HUES6 (cell line): ENCODE measurements around the gene ERAL1.
"Not testable (repeated sequence)": the region's sequence is repeated elsewhere in the genome, so short reads cannot be mapped to it uniquely, and the experiment has no call there.

Experiments
- H3K27ac ChIP-seq: 2 replicates; pipeline ENCODE4 v1.7.0; 2013; ENCODE audit warnings: low read depth, mild to moderate bottlenecking, low read length, inconsistent platforms
- H3K27me3 ChIP-seq: 2 replicates; pipeline ENCODE4 v1.6.1; 2013; ENCODE audit warnings: low read length; ENCODE audit not compliant: control insufficient read depth, insufficient read depth
- H3K36me3 ChIP-seq: 2 replicates; pipeline ENCODE4 v1.6.1; 2013; ENCODE audit warnings: low read length; ENCODE audit not compliant: control insufficient read depth, insufficient read depth
- H3K4me1 ChIP-seq: 2 replicates; pipeline ENCODE4 v1.6.1; 2013; ENCODE audit warnings: low read length; ENCODE audit not compliant: control insufficient read depth, insufficient read depth
- H3K4me3 ChIP-seq: 2 replicates; pipeline ENCODE4 v1.5.1; 2013; ENCODE audit warnings: low read depth, low read length
- H3K9ac ChIP-seq: one replicate; pipeline ENCODE4 v1.6.1; 2013; ENCODE audit warnings: mild to moderate bottlenecking, low read length
- H3K9me3 ChIP-seq: 2 replicates; pipeline ENCODE4 v1.6.1; 2013; ENCODE audit warnings: low read depth, low read length; ENCODE audit not compliant: control insufficient read depth, insufficient read depth

ERAL1 gene

DNA sequence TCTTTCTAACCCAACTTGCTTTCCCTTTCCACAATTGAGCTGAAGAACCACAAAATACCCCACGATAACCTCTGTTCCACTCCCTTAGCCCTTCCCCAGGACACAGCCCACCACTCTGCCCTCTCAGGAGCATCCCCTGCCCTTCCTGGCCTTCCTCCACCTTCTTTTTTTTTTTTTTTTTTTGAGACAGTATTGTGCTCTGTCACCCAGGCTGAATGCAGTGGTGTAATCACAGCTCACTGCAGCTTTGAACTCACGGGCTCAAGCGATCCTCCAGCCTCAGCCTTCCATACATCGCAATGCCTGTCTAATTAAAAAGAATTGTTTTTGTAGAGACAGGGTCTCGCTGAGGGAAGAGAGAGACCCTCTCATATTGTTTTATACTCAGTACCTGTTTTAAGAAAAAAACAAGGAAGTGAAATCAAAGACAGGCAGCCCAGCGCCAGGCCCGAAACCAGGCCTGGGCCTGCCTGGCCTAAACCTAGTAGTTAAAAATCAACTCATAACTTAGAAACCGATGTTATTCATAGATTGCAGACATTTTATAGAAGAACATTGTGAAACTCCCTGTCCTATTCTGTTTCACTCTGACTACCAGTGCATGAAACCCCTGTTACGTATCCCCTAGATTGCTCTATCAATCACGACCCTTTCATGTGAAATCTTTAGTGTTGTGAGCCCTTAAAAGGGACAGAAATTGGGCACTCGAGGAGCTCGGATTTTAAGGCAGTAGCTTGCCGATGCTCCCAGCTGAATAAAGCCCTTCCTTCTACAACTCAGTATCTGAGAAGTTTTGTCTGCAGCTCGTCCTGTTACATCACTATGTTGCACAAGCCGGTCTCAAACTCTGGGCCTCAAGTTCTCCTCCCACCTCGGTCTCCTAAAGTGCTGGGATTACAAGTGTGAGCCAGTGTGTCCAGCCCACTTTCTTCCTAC lies 38.7 kb downstream of the ERAL1 start:
- H3K27ac ChIP-seq, H3K9ac ChIP-seq, H3K27me3 ChIP-seq, H3K9me3 ChIP-seq, H3K4me3 ChIP-seq, H3K36me3 ChIP-seq: not testable (repeated sequence)
- H3K4me1 ChIP-seq: peaks cover 18% of the 10 kb centered on the region

DNA sequence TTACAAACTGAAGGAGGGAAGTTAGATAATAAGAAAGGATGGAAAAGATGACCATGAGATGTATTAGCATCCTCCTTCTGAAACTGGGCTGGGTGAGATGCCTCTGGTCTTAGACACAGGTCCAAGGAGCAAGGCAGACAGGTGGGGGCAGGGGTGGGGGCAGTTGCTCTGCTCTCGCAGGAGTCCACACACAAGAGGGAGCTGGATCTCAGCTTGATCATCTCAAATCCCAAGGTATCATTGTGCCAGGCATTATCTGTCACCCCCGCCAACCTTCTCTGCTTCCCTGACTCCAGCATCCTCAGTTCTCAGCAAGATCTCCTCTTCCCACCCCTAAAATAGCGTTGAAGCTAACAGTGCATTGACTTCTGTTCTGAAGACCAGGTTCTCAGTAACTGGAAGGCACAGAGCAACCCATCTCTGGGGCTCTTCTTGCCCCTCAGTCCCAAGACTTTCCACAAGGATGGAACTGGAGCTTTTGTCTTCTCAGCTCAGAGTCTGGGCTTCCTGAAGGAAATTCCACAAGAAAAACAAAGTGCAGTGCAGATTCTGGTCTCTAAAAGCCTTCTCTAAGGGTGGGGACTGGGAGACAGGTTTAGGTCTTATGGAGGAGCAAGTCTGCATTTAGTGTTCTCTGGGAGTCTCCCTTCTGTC lies 41.1 kb downstream of the ERAL1 start:
- no peak overlapping the region for H3K27ac ChIP-seq
- peak overlapping the region; percentile 73 for H3K9ac ChIP-seq
- H3K4me1 ChIP-seq: peaks cover 18% of the 10 kb centered on the region
- peaks cover 13% of the 10 kb centered on the region for H3K36me3 ChIP-seq
- no peaks in the 10 kb centered on the region for H3K27me3 ChIP-seq
- H3K9me3 ChIP-seq: no peaks in the 10 kb centered on the region
- H3K4me3 ChIP-seq: peak overlapping the region; percentile 94

- H3K9ac ChIP-seq: peak overlapping the region; percentile 73
- H3K9me3 ChIP-seq: no peaks in the 10 kb centered on the region
- H3K27me3 ChIP-seq: no peaks in the 10 kb centered on the region
- peak overlapping the region; percentile 94 for H3K4me3 ChIP-seq
- H3K27ac ChIP-seq: no peak overlapping the region
- H3K4me1 ChIP-seq: peaks cover 18% of the 10 kb centered on the region
- H3K36me3 ChIP-seq: peaks cover 9% of the 10 kb centered on the region; the same call in 1 of the 2 replicates
These were observed 41.7 kb downstream of the ERAL1 start for GRCh38 chr17:28896491-28896883.

DNA sequence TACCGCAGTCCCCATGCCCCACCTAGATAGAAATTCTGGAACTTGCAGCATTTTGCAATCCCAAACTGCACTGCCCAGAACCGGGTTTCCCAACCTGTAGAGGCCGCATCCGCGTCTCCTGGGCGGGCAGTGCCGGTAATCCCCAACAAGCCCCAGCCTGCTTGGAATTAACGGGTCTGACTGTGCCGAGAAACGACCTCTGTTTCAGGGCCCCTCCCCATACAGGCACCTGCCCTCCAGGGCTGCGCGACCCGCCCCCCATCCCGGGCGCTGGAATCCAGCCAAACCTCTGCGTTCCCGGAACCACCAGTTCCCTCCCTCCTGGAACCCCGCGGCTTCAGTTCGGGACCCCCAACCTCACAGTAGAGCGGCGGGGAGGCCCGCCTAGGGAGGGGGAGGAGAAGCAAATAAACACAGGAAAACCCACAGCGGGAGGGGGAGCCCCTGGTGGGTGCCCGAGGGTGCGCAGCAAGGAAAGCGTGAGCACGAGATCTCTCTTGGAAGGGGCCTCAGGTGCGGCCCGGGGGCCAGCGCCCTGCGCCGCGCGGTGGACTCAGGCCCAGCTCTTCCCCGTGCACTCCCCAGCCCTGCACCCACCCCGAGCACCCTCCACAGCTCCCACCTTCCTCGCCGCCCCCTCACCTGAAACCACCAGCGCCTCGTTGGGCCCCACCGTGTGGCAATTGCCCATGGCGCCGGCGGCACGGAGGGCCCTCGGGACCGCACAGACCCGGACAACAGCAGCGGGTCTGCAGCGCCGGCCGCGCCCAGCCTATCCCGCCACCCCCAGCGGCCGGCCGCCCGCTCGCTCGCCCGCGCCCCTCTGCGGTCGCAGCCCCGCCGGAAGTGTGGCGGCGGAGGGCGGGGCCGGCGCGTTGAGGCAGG lies 42.3 kb downstream of the ERAL1 start, which contains the start of gene FLOT2:
Gene FLOT2 (minus strand): TSS at position 850 of the 885 bp plus-strand sequence. CDS start 159 bp downstream, at position 691.
- H3K4me1 ChIP-seq: peaks cover 18% of the 10 kb centered on the region

DNA sequence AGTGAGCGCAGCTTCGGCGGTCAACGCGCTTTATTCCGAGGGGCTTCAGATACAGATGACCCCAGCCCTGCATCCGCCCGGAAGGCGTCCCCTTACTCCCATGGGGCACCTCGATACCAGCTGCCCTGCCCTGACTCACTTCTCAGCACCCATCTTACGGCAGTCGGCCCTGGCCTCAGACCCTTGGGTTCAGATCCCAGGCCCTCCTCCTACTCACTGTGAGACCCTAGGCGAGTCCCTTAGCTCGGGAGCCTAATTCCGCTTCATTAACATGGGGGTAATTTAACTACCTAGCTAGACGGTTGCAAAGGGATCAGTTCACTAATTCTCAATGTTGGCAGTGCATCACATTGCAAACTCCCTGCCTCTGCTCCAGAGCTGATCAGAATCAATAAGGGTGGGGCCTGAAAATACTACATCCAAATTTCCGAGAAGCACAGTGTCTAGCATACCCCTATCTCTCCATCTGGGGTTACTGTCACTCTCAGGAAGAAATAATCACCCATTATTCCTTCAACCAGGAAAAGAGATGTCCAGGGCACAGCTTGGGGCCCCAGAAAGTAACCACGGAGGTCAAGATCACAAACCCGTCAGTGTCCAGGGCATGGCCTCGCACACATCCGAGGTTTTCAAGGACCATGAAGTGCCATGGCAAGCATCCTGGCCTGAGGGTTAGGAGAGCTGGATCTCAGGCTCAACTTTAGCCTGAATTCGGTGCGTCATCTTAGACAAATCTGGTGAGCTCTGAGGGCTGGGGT lies 43.1 kb downstream of the ERAL1 start:
- Histone ChIP-seq H3K36me3 (peaks cover 7% of the 10 kb centered on the region; the same call in 1 of the 2 replicates), H3K9ac (peak overlapping the region; percentile 73), H3K27ac (no peak overlapping the region), H3K27me3 (no peaks in the 10 kb centered on the region), H3K9me3 (no peaks in the 10 kb centered on the region), H3K4me1 (peaks cover 18% of the 10 kb centered on the region), H3K4me3 (peak overlapping the region; percentile 94)

More for the DNA sequence above, 42.3 kb downstream of the ERAL1 start, which contains the start of gene FLOT2:
- peak within 1 kb of the TSS; percentile 73 for H3K9ac ChIP-seq
- peaks cover 7% of the 10 kb centered on the region; the same call in 1 of the 2 replicates for H3K36me3 ChIP-seq
- no peaks in the 10 kb centered on the region for H3K27me3 ChIP-seq
- peak within 1 kb of the TSS; percentile 74; the same call in 1 of the 2 replicates for H3K27ac ChIP-seq
- no peaks in the 10 kb centered on the region for H3K9me3 ChIP-seq
- H3K4me3 ChIP-seq: peak within 1 kb of the TSS; percentile 94

GRCh38 chr17:28898527-28898955 lies 43.7 kb downstream of the ERAL1 start:
- Histone ChIP-seq H3K4me3 (no peak overlapping the region), H3K9ac (no peak overlapping the region), H3K36me3 (peaks cover 7% of the 10 kb centered on the region; the same call in 1 of the 2 replicates), H3K27me3 (no peaks in the 10 kb centered on the region), H3K27ac (no peak overlapping the region), H3K4me1 (peaks cover 21% of the 10 kb centered on the region), H3K9me3 (no peaks in the 10 kb centered on the region)

DNA sequence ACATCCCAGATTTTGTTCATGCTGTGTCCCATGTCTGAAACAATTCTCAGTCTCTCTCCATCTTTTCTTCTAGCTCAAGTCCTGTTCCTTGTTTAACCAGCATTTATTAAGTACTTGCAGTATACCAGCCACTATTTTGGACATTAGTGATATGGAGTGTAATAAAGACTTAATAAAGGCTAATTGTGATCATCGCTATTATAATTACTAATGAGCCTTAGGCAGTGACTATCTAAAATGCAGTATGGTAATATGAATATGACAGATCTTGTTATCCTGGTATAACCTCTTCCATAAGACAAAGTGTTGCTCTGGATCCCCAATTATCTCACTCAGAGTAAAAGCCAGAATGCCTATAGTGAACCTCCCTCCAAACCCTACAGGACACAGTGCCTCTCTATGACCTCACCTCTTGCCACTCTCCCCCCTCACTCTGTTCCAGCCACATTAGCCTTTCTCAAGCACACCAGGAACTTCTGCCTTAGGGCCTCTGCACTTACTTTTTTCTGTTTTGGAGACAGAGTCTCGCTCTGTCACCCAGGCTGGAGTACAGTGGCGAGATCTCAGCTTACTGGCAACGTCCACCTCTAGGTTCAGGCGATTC lies 44.5 kb downstream of the ERAL1 start:
- H3K9me3 ChIP-seq: no peaks in the 10 kb centered on the region
- H3K4me3 ChIP-seq: no peak overlapping the region
- H3K4me1 ChIP-seq: peaks cover 21% of the 10 kb centered on the region
- no peak overlapping the region for H3K9ac ChIP-seq
- no peak overlapping the region for H3K27ac ChIP-seq
- H3K27me3 ChIP-seq: no peaks in the 10 kb centered on the region
- peaks cover 7% of the 10 kb centered on the region; the same call in 1 of the 2 replicates for H3K36me3 ChIP-seq

- Histone ChIP-seq H3K9ac (no peak overlapping the region), H3K36me3 (peaks cover 9% of the 10 kb centered on the region), H3K27me3 (no peaks in the 10 kb centered on the region), H3K4me3 (peak overlapping the region; percentile 87), H3K9me3 (no peaks in the 10 kb centered on the region), H3K4me1 (peaks cover 16% of the 10 kb centered on the region), H3K27ac (no peak overlapping the region)
These were observed 46.3 kb downstream of the ERAL1 start for GRCh38 chr17:28900986-28901726.
